GM10266 (cell line): ENCODE data around the gene MAGI2.

ENCODE experiments used
- DNase-seq: peaks from one replicate; pipeline ENCODE4 v3.0.0; 2012; ENCODE audit errors: extremely low spot score
- TF ChIP-seq, protein P1 (sequence below): IDR thresholded peaks from 2 replicates; pipeline ENCODE4 v1.5.1; 2012; ENCODE audit warnings: mild to moderate bottlenecking, low read depth; ENCODE audit not compliant: control insufficient read depth, insufficient read depth; ENCODE audit errors: missing control alignments

Gene MAGI2

DNA sequence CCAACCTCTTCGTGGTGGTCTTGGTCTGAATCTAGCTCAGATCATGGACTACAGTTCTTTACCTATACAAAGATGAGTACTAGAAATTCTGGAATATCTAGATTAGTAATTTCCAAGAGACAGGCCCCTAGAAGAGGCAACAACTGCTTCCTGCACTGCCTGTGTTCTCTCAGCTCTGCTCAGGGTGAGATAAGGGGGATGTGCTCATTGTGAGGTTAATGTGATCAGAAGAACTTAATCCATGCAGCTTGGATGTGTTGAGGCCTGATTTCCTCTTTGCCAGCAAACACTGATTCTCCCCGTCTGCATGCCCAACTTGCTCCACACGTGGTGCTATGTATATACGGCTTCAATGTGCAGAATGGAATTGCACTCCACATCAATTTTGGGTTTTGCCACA lies 1386.9 kb downstream of the MAGI2 start:
- TF ChIP-seq, protein P1, sequence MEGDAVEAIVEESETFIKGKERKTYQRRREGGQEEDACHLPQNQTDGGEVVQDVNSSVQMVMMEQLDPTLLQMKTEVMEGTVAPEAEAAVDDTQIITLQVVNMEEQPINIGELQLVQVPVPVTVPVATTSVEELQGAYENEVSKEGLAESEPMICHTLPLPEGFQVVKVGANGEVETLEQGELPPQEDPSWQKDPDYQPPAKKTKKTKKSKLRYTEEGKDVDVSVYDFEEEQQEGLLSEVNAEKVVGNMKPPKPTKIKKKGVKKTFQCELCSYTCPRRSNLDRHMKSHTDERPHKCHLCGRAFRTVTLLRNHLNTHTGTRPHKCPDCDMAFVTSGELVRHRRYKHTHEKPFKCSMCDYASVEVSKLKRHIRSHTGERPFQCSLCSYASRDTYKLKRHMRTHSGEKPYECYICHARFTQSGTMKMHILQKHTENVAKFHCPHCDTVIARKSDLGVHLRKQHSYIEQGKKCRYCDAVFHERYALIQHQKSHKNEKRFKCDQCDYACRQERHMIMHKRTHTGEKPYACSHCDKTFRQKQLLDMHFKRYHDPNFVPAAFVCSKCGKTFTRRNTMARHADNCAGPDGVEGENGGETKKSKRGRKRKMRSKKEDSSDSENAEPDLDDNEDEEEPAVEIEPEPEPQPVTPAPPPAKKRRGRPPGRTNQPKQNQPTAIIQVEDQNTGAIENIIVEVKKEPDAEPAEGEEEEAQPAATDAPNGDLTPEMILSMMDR, result no peak
- no peak for DNase-seq

GRCh38 chr7:78063758-78064157 lies 1389.7 kb downstream of the MAGI2 start:
- DNase-seq, result no peak
- TF ChIP-seq, protein P1, result no peak

DNA sequence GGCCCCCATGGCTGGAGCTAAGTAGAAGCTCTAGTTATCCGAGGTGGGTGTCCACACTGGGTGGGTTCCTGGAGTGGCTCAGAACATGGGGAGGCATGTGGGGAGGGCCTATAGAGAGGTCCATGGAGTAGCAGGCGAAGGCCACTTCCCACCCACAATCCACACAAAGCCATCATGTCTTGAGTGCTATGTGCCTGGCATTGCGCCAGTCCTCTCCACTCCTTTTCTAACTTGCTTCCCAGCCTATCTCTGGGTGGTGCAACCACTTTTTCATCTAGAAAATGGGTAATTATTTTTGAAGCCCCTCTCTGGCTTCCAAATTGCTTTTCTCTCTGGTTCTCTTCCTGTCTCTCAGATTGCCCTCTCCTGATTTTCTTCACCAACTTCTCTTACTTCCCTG lies 1391.3 kb downstream of the MAGI2 start:
- no peak for DNase-seq
- TF ChIP-seq, protein P1, result no peak

- DNase-seq, result no peak
Observed at GRCh38 chr7:78057571-78057970, 1395.9 kb downstream of the MAGI2 start.

GRCh38 chr7:78055599-78055998 lies 1397.9 kb downstream of the MAGI2 start:
- no peak for DNase-seq
- TF ChIP-seq, protein P1, result no peak

More at GRCh38 chr7:78057571-78057970, 1395.9 kb downstream of the MAGI2 start:
- TF ChIP-seq, protein P1, result no peak

DNA sequence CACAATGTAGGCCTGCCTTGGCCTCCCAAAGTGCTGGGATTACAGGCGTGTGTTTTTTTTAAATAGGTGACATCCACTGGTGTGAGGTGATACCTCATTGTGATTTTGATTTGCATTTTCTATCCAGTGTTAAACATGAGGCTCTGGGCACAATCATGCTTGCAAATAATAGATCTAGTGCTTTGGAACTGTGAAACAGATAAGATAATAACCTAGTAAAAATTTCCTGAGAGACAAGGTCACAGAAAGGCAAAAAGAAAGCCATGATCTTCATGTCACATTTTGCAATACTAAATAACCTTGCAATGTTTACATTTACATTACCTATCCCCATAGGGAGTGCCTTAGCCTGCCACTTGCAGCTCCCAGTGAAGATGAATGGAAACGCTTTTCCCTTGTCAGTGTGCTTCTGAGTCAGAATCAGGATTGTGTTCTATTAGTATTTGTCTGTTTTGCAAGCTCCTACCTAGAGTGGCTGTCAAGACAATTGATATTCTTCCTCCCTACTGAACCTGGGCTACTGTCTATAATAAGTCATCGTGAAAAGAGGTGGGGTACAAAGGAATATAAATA lies 1398.4 kb downstream of the MAGI2 start:
- TF ChIP-seq, protein P1, result no peak
- no peak for DNase-seq

DNA sequence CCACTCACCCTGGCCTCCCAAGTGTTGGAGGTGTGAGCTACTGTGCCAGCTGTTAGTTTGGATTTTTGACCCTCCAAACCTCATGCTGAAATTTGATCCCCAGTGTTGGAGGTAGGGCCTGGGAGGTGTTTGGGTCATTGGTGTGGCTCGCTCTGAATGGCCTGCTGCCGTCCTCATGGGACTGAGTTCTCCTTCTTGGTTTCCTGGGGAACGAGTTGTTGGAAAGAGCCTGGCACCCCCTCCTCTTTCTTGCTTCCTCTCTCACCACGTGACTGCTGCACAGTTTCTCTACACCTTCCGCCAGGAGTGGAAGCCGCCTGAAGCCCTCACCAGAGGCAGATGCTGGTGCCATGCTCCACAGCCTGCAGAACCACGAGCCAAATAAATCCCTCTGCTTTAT lies 1401.4 kb downstream of the MAGI2 start:
- no peak for DNase-seq
- TF ChIP-seq, protein P1, result no peak
